ENCODE measurements around the gene MIOS. TPM values are rescaled to one million over a fixed set of nuclear protein-coding genes. Genes with fewer than 3 reads are reported as not detected.

Gene MIOS
- total RNA-seq, 1 donor from 2014 or later: 37.9 TPM

DNA sequence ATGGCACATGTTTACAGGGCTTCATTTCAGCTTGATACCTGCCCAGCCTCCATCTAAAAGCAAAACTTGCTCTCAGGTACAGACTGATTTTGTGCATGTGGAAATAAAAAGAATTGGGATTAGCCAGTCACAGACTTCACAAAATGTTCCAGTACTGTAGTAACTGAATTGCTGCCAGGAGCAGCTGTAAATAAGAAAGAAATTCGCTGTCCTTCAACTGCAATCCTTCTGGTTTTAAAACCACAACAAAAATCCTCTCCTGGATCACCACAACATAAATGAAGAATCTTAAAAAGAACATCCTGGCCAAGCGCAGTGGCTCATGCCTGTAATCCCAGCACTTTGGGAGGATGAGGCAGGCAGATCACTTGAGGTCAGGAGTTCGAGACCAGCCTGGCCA lies 3.9 kb upstream of the MIOS start:
- TF ChIP-seq, protein P1, sequence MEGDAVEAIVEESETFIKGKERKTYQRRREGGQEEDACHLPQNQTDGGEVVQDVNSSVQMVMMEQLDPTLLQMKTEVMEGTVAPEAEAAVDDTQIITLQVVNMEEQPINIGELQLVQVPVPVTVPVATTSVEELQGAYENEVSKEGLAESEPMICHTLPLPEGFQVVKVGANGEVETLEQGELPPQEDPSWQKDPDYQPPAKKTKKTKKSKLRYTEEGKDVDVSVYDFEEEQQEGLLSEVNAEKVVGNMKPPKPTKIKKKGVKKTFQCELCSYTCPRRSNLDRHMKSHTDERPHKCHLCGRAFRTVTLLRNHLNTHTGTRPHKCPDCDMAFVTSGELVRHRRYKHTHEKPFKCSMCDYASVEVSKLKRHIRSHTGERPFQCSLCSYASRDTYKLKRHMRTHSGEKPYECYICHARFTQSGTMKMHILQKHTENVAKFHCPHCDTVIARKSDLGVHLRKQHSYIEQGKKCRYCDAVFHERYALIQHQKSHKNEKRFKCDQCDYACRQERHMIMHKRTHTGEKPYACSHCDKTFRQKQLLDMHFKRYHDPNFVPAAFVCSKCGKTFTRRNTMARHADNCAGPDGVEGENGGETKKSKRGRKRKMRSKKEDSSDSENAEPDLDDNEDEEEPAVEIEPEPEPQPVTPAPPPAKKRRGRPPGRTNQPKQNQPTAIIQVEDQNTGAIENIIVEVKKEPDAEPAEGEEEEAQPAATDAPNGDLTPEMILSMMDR (conservative IDR thresholded peaks at IDR 0.05): no peak
- Mint-ChIP-seq H3K27me3 (ENCODE audit: low read depth) (no peaks in the 10 kb centered on the region), H3K36me3 (ENCODE audit: low read depth) (peaks cover 18% of the 10 kb centered on the region), H3K9me3 (peaks cover 23% of the 10 kb centered on the region), H3K27ac (ENCODE audit: unreplicated experiment) (no peak overlapping the region), H3K4me1 (peaks cover 4% of the 10 kb centered on the region), H3K4me3 (no peak overlapping the region)
- DNase-seq (ENCODE audit: low read depth, low spot score): no peak

DNA sequence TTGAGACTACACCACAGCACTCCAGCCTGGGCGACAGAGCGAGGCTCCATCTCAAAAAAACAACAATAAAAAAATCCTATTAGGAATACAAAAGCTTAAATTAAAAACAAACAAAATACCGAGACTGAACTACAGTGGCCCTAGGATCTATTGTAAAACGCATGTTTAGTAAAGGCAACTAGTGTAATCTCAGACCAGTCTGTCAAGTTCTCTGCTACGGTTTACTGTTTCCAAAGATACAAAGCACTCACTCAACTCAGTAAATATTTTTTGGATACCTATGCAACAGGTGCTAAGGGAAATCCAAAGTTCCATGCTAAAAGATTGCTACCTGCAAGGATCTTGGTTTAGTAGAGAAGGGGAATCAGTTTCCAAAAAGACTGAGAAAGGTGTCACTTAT lies 3.4 kb upstream of the MIOS start:
- H3K9me3 Mint-ChIP-seq: peaks cover 21% of the 10 kb centered on the region
- H3K4me3 Mint-ChIP-seq: peak overlapping the region; percentile 17
- TF ChIP-seq, protein P1 (conservative IDR thresholded peaks at IDR 0.05): no peak
- DNase-seq (ENCODE audit: low read depth, low spot score): no peak
- H3K27ac Mint-ChIP-seq (ENCODE audit: unreplicated experiment): no peak overlapping the region
- peaks cover 18% of the 10 kb centered on the region for H3K36me3 Mint-ChIP-seq (ENCODE audit: low read depth)
- H3K27me3 Mint-ChIP-seq (ENCODE audit: low read depth): no peaks in the 10 kb centered on the region
- H3K4me1 Mint-ChIP-seq: peaks cover 9% of the 10 kb centered on the region

DNA sequence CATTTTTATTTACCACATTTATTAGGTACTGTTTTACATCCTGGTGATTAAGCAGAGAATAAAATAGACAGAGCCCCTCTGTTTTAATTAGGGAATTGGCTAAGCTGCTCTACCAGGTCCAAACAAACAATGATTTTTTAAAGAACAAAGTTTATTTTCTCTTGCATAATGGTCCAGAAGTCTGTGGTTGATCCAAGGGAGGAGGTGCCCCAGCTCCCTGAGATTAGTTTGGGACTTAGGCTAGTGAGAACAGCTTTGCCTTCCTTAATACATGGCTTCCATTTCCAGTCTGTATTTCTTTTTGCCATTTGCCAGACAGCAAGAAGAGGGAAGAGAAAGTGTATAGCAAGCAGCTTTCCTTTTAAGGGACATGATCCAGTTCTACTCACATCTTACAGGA lies 2.9 kb upstream of the MIOS start:
- Mint-ChIP-seq H3K27ac (ENCODE audit: unreplicated experiment) (no peak overlapping the region), H3K4me1 (peaks cover 15% of the 10 kb centered on the region), H3K36me3 (ENCODE audit: low read depth) (peaks cover 14% of the 10 kb centered on the region), H3K27me3 (ENCODE audit: low read depth) (no peaks in the 10 kb centered on the region), H3K4me3 (no peak overlapping the region), H3K9me3 (peaks cover 15% of the 10 kb centered on the region)
- no peak for DNase-seq (ENCODE audit: low read depth, low spot score)
- TF ChIP-seq, protein P1 (conservative IDR thresholded peaks at IDR 0.05): no peak

DNA sequence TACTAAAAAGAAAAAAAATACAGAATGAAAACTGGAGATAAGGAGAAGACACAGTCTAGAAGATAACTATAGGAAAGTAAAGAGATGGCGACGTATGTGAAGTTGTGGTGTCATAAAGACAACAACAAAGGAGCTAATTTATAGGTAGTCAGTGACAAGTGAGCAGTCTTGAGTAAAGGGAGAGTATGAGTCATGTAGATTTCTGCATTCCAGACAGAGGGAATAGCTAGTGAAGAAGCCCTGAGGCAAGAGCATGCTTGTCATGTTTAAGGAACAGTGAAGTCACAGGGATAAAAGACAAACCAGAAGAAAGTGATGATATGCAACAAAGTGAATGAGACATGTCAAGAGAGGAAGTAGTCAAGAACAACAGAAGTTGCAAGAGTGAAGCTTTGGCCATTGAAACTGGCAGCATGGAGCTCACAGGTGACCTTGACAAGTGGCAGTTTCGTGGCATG lies 2.3 kb upstream of the MIOS start:
- Mint-ChIP-seq H3K27ac (ENCODE audit: unreplicated experiment) (no peak overlapping the region), H3K4me3 (no peak overlapping the region), H3K4me1 (peaks cover 20% of the 10 kb centered on the region), H3K27me3 (ENCODE audit: low read depth) (no peaks in the 10 kb centered on the region), H3K36me3 (ENCODE audit: low read depth) (peaks cover 14% of the 10 kb centered on the region), H3K9me3 (peaks cover 11% of the 10 kb centered on the region)
- TF ChIP-seq, protein P1 (conservative IDR thresholded peaks at IDR 0.05): no peak
- DNase-seq (ENCODE audit: low read depth, low spot score): no peak

DNA sequence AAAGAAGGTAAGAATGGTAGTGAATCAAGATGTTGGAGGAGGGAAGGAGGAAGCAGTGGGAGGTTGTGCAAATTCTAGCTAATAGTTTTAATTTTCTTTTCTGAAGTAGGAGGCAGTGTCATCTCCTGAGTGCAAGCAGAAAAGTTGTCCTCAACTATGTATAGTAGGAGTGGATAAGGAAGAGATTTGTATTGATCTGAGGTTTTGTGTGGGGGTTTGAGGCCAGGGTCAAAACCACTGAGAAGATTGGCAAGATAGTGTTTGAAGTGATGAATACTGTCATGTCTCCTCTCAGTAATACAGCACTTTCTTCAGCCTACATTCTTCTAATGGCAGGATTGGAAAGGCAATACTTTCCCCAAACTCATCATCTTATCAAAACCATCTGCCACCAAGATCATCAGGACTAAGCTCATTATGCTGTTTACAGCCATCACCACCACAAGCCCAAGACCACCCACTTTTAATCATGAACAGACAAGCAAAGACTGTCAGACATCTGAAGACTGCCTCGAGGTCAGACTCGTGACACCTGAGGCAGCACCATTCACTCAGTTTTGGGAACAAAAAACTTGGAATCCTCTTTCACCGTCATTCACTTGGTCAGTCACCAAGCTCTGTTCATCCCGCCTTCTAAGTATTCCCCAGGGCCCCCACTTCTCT lies 1.5 kb upstream of the MIOS start:
- DNase-seq (ENCODE audit: low read depth, low spot score): no peak
- TF ChIP-seq, protein P1 (conservative IDR thresholded peaks at IDR 0.05): no peak
- no peak overlapping the region for H3K27ac Mint-ChIP-seq (ENCODE audit: unreplicated experiment)

More for the DNA sequence above, 1.5 kb upstream of the MIOS start:
- Mint-ChIP-seq H3K36me3 (ENCODE audit: low read depth) (peaks cover 15% of the 10 kb centered on the region), H3K4me1 (peaks cover 24% of the 10 kb centered on the region), H3K9me3 (peaks cover 11% of the 10 kb centered on the region), H3K27me3 (ENCODE audit: low read depth) (no peaks in the 10 kb centered on the region), H3K4me3 (no peak overlapping the region)
